Activated B cell treated with CpG ODN at 0.5 μM for 24 hours (primary cell): ENCODE results near the gene IQCF2. TPM values are rescaled to one million over a fixed set of nuclear protein-coding genes. Genes with fewer than 3 reads are reported as not detected.

Experiments used
- ATAC-seq: fragments of 200-7000 bp; cut with Tn5 transposase; one replicate; pipeline ENCODE4 v1.10.0; 2021; ENCODE audit warnings: low read depth, mild to moderate bottlenecking, moderate library complexity
- CTCF ChIA-PET: fragments of 350-600 bp; sonication (Branson Sonifier 250); formaldehyde crosslinking; loops from one replicate; lab custom pipeline; 2021; ENCODE audit warnings: antibody characterized with exemption; lab: Charles Lee
- POLR2A ChIA-PET: fragments of 350-600 bp; sonication (Branson Sonifier 250); formaldehyde crosslinking; loops from one replicate; lab custom pipeline; 2021; ENCODE audit warnings: antibody characterized with exemption; lab: Charles Lee
- DNase-seq: peaks from one replicate; pipeline ENCODE4 v3.0.0; 2022
- H3K27ac Mint-ChIP-seq: one replicate; pipeline ENCODE4 v1.8.0; 2020; ENCODE audit warnings: mixed read lengths
- H3K27me3 Mint-ChIP-seq: one replicate; pipeline ENCODE4 v1.8.0; 2021; ENCODE audit warnings: mixed read lengths
- H3K36me3 Mint-ChIP-seq: one replicate; pipeline ENCODE4 v1.8.0; 2021; ENCODE audit warnings: low read depth, mixed read lengths
- H3K4me1 Mint-ChIP-seq: one replicate; pipeline ENCODE4 v1.8.0; 2021; ENCODE audit warnings: mixed read lengths
- H3K4me3 Mint-ChIP-seq: one replicate; pipeline ENCODE4 v1.8.0; 2020; ENCODE audit warnings: mild to moderate bottlenecking, mixed read lengths
- H3K9me3 Mint-ChIP-seq: one replicate; pipeline ENCODE4 v1.8.0; 2020; ENCODE audit warnings: mixed read lengths
- CTCF ChIP-seq: fragments of 200-600 bp; IDR thresholded peaks from one replicate; pipeline ENCODE4 v1.8.0; 2022; ENCODE audit warnings: antibody characterized with exemption, mild to moderate bottlenecking
- intact Hi-C: fragments of 100-400 bp; cut with micrococcal nuclease; formaldehyde crosslinking; loops from one replicate; pipeline ENCODE4 v1.15.1; 2024
- total RNA-seq: library from RNA; stranded (reverse); gene quantifications from 2 replicates; pipeline ENCODE4 v1.2.3, GENCODE V29; 2022

IQCF2 gene
- total RNA-seq, 1 donor from 2014 or later, result not detected

- Mint-ChIP-seq H3K4me3 (no peak within 1 kb of the TSS), H3K27ac (no peak within 1 kb of the TSS), H3K36me3 (no peaks in the 10 kb centered on the region), H3K4me1 (no peaks in the 10 kb centered on the region), H3K9me3 (no peaks in the 10 kb centered on the region), H3K27me3 (peaks cover 22% of the 10 kb centered on the region)
- TF ChIP-seq CTCF, result no peak
- DNase-seq (no peak), ATAC-seq (no peak)
- ChIA-PET POLR2A (no interaction called here), CTCF (no interaction called here)
- intact Hi-C loops, result no loop called here
Observed at GRCh38 chr3:51875501-51875900, 14.1 kb downstream of the IQCF2 start, which contains the start of gene IQCF5. Gene IQCF5 (minus strand): TSS chr3:51875601. CDS start chr3:51875531, 70 bp downstream.

GRCh38 chr3:51876186-51876585 lies 14.8 kb downstream of the IQCF2 start:
- Mint-ChIP-seq H3K36me3 (no peaks in the 10 kb centered on the region), H3K27me3 (peaks cover 17% of the 10 kb centered on the region), H3K4me3 (no peak overlapping the region), H3K9me3 (no peaks in the 10 kb centered on the region), H3K4me1 (no peaks in the 10 kb centered on the region), H3K27ac (no peak overlapping the region)
- no peak for TF ChIP-seq CTCF
- intact Hi-C loops, result no loop called here
- CTCF ChIA-PET, result no interaction called here
- DNase-seq (no peak), ATAC-seq (no peak)
- POLR2A ChIA-PET, result no interaction called here

GRCh38 chr3:51879937-51880336 lies 18.5 kb downstream of the IQCF2 start:
- H3K27me3 Mint-ChIP-seq, result peaks cover 33% of the 10 kb centered on the region
- H3K27ac Mint-ChIP-seq, result no peak overlapping the region
- no peaks in the 10 kb centered on the region for H3K36me3 Mint-ChIP-seq
- ChIA-PET POLR2A (no interaction called here), CTCF (no interaction called here)
- ATAC-seq, result no peak
- no peaks in the 10 kb centered on the region for H3K4me1 Mint-ChIP-seq
- H3K9me3 Mint-ChIP-seq, result no peaks in the 10 kb centered on the region
- TF ChIP-seq CTCF, result no peak
- no peak overlapping the region for H3K4me3 Mint-ChIP-seq
- no peak for DNase-seq
- intact Hi-C loops, result no loop called here

GRCh38 chr3:51886447-51886846 lies 25.0 kb downstream of the IQCF2 start:
- Mint-ChIP-seq H3K9me3 (no peaks in the 10 kb centered on the region), H3K4me1 (no peaks in the 10 kb centered on the region), H3K4me3 (no peak overlapping the region), H3K27me3 (peaks cover 26% of the 10 kb centered on the region), H3K27ac (no peak overlapping the region), H3K36me3 (no peaks in the 10 kb centered on the region)
- no peak for ATAC-seq
- intact Hi-C loops, result no loop called here
- ChIA-PET CTCF (no interaction called here), POLR2A (no interaction called here)
- TF ChIP-seq CTCF, result no peak
- no peak for DNase-seq

- no peaks in the 10 kb centered on the region for H3K36me3 Mint-ChIP-seq
- DNase-seq (no peak), ATAC-seq (no peak)
- H3K4me1 Mint-ChIP-seq, result no peaks in the 10 kb centered on the region
- intact Hi-C loops, result no loop called here
- H3K4me3 Mint-ChIP-seq, result no peak overlapping the region
- H3K9me3 Mint-ChIP-seq, result no peaks in the 10 kb centered on the region
- H3K27me3 Mint-ChIP-seq, result peaks cover 26% of the 10 kb centered on the region
- H3K27ac Mint-ChIP-seq, result no peak overlapping the region
- ChIA-PET POLR2A (no interaction called here), CTCF (no interaction called here)
- TF ChIP-seq CTCF, result no peak
Observed at GRCh38 chr3:51887620-51888019, 26.2 kb downstream of the IQCF2 start.
